ENCODE data around the gene DGKI. TPM values are rescaled to one million over a fixed set of nuclear protein-coding genes. Genes with fewer than 3 reads are reported as not detected.
A peak's percentile ranks its signal among the peaks of the same experiment; 100 is the strongest.

The DGKI gene
- total RNA-seq, 1 donor from 2014 or later, result 2.2 TPM

DNA sequence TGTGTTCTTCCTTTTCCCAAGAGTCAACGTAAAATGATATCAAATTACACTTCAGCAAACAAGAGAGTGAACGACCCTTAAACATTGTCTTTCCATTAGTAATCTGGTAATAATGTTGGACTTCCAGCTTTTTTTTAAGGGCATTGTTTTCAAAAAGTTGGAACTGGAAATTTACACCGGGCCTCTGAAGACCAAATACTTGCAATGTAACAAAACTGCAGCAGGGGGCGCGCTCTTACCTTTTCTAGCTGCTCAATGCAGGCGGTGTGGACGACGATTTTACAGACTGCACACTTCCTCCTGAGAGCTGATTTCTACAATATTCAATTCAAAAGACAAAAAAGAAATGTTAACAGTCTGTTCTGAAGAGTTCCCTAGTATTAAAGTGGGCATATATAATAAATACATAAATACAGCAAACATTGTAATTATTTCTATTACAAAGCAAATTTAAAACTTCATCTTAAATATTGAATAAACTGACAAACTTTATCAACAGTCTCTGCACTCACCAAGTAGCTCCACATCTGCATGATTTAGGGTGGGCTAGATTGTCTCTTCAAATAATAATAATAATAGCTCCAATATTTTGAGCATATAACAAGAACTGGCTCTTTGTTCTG lies 190.4 kb downstream of the DGKI start:
- Mint-ChIP-seq H3K9me3 (no peaks in the 10 kb centered on the region), H3K27me3 (ENCODE audit: low read depth) (no peaks in the 10 kb centered on the region), H3K4me3 (no peak overlapping the region), H3K4me1 (peaks cover 22% of the 10 kb centered on the region), H3K27ac (ENCODE audit: unreplicated experiment) (no peak overlapping the region), H3K36me3 (ENCODE audit: low read depth) (no peaks in the 10 kb centered on the region)
- DNase-seq (ENCODE audit: low read depth, low spot score), result peak; percentile 85
- TF ChIP-seq, protein P1, sequence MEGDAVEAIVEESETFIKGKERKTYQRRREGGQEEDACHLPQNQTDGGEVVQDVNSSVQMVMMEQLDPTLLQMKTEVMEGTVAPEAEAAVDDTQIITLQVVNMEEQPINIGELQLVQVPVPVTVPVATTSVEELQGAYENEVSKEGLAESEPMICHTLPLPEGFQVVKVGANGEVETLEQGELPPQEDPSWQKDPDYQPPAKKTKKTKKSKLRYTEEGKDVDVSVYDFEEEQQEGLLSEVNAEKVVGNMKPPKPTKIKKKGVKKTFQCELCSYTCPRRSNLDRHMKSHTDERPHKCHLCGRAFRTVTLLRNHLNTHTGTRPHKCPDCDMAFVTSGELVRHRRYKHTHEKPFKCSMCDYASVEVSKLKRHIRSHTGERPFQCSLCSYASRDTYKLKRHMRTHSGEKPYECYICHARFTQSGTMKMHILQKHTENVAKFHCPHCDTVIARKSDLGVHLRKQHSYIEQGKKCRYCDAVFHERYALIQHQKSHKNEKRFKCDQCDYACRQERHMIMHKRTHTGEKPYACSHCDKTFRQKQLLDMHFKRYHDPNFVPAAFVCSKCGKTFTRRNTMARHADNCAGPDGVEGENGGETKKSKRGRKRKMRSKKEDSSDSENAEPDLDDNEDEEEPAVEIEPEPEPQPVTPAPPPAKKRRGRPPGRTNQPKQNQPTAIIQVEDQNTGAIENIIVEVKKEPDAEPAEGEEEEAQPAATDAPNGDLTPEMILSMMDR (conservative IDR thresholded peaks at IDR 0.05), result peak; percentile 90

DNA sequence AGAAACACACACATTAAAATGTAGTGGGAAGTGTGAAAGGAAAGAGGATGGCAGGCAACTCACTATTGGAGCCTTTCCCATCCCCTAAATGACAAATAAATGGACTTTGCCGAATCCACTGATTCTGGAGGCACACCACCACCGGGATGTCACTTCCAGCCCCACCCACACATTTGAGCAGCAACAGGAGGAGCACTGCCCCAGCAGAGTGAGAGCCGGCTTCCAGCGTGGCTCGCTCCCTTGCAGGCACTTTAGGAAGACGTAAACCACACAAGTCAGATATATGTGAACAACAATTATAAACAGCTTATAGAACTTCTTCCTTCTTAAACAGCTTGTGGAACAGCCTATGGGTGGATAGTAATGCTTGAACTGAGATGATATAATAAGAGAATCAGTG lies 191.0 kb downstream of the DGKI start:
- Mint-ChIP-seq H3K36me3 (ENCODE audit: low read depth) (no peaks in the 10 kb centered on the region), H3K4me1 (peaks cover 22% of the 10 kb centered on the region)

DNA sequence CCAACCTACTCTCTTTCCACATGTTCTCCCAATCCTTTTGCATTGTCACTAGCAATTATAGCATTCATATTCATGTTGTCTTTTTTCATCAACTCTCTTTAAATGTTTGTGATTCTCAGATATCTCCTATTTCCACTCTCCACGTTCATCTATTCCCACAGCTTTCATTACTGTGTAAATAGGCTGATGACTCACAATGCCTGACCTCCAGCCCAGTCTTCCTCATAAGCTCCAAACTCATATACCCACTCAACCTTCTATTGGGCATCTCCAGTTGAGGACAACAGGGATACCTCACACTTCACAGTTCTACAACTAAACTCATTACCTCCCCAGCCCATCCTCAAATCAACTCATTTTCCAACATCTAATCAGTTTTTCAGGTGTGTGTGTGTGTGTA lies 194.1 kb downstream of the DGKI start:
- DNase-seq (ENCODE audit: low read depth, low spot score), result no peak
- TF ChIP-seq, protein P1 (conservative IDR thresholded peaks at IDR 0.05), result no peak
- Mint-ChIP-seq H3K36me3 (ENCODE audit: low read depth) (no peaks in the 10 kb centered on the region), H3K9me3 (no peaks in the 10 kb centered on the region), H3K4me1 (peaks cover 12% of the 10 kb centered on the region), H3K27ac (ENCODE audit: unreplicated experiment) (no peak overlapping the region), H3K27me3 (ENCODE audit: low read depth) (no peaks in the 10 kb centered on the region), H3K4me3 (no peak overlapping the region)

More for the DNA sequence above, 191.0 kb downstream of the DGKI start:
- no peak overlapping the region for H3K27ac Mint-ChIP-seq (ENCODE audit: unreplicated experiment)
- no peak overlapping the region for H3K4me3 Mint-ChIP-seq
- TF ChIP-seq, protein P1 (conservative IDR thresholded peaks at IDR 0.05), result no peak
- no peak for DNase-seq (ENCODE audit: low read depth, low spot score)
- no peaks in the 10 kb centered on the region for H3K27me3 Mint-ChIP-seq (ENCODE audit: low read depth)
- no peaks in the 10 kb centered on the region for H3K9me3 Mint-ChIP-seq

DNA sequence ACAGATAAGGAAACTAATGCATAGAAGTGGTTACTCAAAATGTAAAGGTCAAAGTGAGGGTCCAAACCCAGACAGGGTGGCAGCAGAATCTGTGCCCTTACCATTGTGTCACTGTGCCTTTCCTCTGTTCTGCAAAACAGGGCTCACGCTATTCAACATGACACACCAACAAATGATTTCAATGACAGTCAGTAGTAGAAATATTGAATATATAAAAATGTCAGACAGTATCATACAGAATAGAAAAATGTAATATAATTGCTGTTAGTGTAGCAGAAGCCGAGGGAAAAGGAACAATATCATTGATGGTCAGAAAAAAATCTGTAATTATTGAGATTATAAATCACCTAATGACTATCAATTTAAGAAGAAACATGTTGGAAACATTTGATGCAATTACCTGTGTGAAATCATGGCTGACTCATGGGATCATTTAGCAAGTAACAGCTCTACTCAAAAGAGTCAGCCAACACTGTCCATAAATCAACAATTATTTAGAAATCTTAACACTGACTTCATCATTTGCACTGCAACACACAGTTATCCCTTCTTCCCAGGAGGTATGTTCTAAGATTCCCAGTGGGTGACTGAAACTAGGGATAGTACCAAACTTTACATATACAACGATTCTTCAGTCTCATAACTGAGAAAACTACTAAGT lies 198.7 kb downstream of the DGKI start:
- Mint-ChIP-seq H3K4me1 (no peaks in the 10 kb centered on the region), H3K27ac (ENCODE audit: unreplicated experiment) (no peak overlapping the region), H3K36me3 (ENCODE audit: low read depth) (no peaks in the 10 kb centered on the region), H3K4me3 (no peak overlapping the region), H3K9me3 (no peaks in the 10 kb centered on the region), H3K27me3 (ENCODE audit: low read depth) (no peaks in the 10 kb centered on the region)
- no peak for DNase-seq (ENCODE audit: low read depth, low spot score)
- TF ChIP-seq, protein P1 (conservative IDR thresholded peaks at IDR 0.05), result no peak

DNA sequence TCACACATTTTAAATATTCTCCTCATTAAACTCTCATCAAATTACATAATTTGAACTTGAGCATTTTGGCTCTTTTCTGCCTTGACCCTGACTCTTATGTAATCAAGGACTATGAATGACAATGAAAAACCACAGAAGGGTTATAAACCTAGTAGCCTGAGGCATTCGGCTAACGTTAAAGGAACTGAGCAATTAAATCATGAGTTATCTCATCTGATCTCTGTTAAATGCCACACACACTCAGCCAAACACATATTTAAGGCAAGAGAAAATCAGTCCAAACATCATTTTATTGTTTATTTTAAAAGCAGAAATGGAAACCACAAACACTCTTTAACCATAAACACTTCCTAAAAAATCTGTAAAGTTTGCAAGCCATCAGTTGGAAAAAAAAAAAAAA lies 204.3 kb downstream of the DGKI start:
- DNase-seq (ENCODE audit: low read depth, low spot score), result no peak

More for the DNA sequence above, 204.3 kb downstream of the DGKI start:
- Mint-ChIP-seq H3K9me3 (peaks cover 8% of the 10 kb centered on the region), H3K27ac (ENCODE audit: unreplicated experiment) (no peak overlapping the region), H3K4me1 (no peaks in the 10 kb centered on the region), H3K4me3 (no peak overlapping the region), H3K36me3 (ENCODE audit: low read depth) (no peaks in the 10 kb centered on the region), H3K27me3 (ENCODE audit: low read depth) (no peaks in the 10 kb centered on the region)
- TF ChIP-seq, protein P1 (conservative IDR thresholded peaks at IDR 0.05), result no peak

Data from neural crest cell (in vitro differentiated cells).